OCI-LY1 (cell line): ENCODE data around the gene COBL.

ENCODE experiments used
- H2AFZ ChIP-seq: fragments of 200-600 bp; sonication (generic), shearing (Covaris generic); 2 replicates; pipeline ENCODE4 v1.6.0; 2014; ENCODE audit warnings: antibody characterized with exemption, mild to moderate bottlenecking, low read length
- H3F3A ChIP-seq: fragments of 200-600 bp; sonication (generic), shearing (Covaris generic); 2 replicates; pipeline ENCODE4 v1.6.0; 2014; ENCODE audit warnings: mild to moderate bottlenecking, antibody characterized with exemption, low read length, moderate library complexity; ENCODE audit not compliant: insufficient read depth
- H3K27ac ChIP-seq: fragments of 200-600 bp; sonication (generic); 2 replicates; pipeline ENCODE4 v1.5.1; 2014; ENCODE audit warnings: low read length, mixed run types, mild to moderate bottlenecking, low read depth; ENCODE audit not compliant: poor library complexity, severe bottlenecking
- H3K27me3 ChIP-seq: fragments of 200-600 bp; sonication (generic); 2 replicates; pipeline ENCODE4 v1.6.0; 2014; ENCODE audit warnings: antibody characterized with exemption, mild to moderate bottlenecking, low read length, moderate library complexity; ENCODE audit not compliant: insufficient read depth
- H3K36me3 ChIP-seq: fragments of 200-600 bp; sonication (generic); 2 replicates; pipeline ENCODE4 v1.6.1; 2014; ENCODE audit warnings: mild to moderate bottlenecking, antibody characterized with exemption, low read length, moderate library complexity, mixed read lengths; ENCODE audit not compliant: insufficient read depth
- H3K4me1 ChIP-seq: fragments of 200-600 bp; sonication (generic); 2 replicates; pipeline ENCODE4 v1.5.1; 2014; ENCODE audit warnings: mild to moderate bottlenecking, low read length, moderate library complexity; ENCODE audit not compliant: insufficient read depth, severe bottlenecking
- H3K4me2 ChIP-seq: fragments of 200-600 bp; sonication (generic), shearing (Covaris generic); 2 replicates; pipeline ENCODE4 v1.6.1; 2014; ENCODE audit warnings: low read length
- H3K4me3 ChIP-seq: fragments of 200-600 bp; sonication (generic); 2 replicates; pipeline ENCODE4 v1.5.1; 2014; ENCODE audit warnings: low read length, low read depth, mild to moderate bottlenecking, mixed read lengths; ENCODE audit not compliant: poor library complexity, severe bottlenecking
- H3K79me2 ChIP-seq: fragments of 200-600 bp; shearing (Covaris generic); 2 replicates; pipeline ENCODE4 v1.6.1; 2016; ENCODE audit warnings: mixed run types, low read length, mixed read lengths; ENCODE audit not compliant: insufficient read depth
- H3K9ac ChIP-seq: fragments of 200-600 bp; sonication (generic), shearing (Covaris generic); 2 replicates; pipeline ENCODE4 v1.6.1; 2014; ENCODE audit warnings: mild to moderate bottlenecking, low read length, mixed read lengths
- H3K9me2 ChIP-seq: fragments of 200-600 bp; sonication (generic), shearing (Covaris generic); 2 replicates; pipeline ENCODE4 v1.6.1; 2014; ENCODE audit warnings: low read depth, mild to moderate bottlenecking, low read length, mixed read lengths
- H3K9me3 ChIP-seq: fragments of 200-600 bp; shearing (Covaris generic); 2 replicates; pipeline ENCODE4 v1.6.1; 2014; ENCODE audit warnings: low read length, mixed read lengths
- H4K20me1 ChIP-seq: fragments of 200-600 bp; sonication (generic), shearing (Covaris generic); 2 replicates; pipeline ENCODE4 v1.6.0; 2016; ENCODE audit warnings: mild to moderate bottlenecking, low read length; ENCODE audit not compliant: insufficient read depth
- CTCF ChIP-seq: fragments of 200-600 bp; sonication (generic), shearing (Covaris generic); IDR thresholded peaks from 2 replicates; pipeline ENCODE4 v1.5.1; 2017; ENCODE audit warnings: mild to moderate bottlenecking, antibody characterized with exemption, low read length, moderate library complexity, mixed read lengths
- EZH2 ChIP-seq: fragments of 200-600 bp; sonication (generic), shearing (Covaris generic); IDR thresholded peaks from 2 replicates; pipeline ENCODE4 v1.8.0; 2017; ENCODE audit warnings: borderline replicate concordance, mixed run types, mild to moderate bottlenecking, antibody characterized with exemption, low read length, moderate library complexity, mixed read lengths

Gene COBL

GRCh38 chr7:51249187-51249945 lies 67.2 kb downstream of the COBL start:
- no peak overlapping the region for H3K4me3 ChIP-seq
- no peak overlapping the region for H3K9ac ChIP-seq
- no peaks in the 10 kb centered on the region for H3K4me1 ChIP-seq
- TF ChIP-seq EZH2 = no peak
- TF ChIP-seq CTCF = no peak
- no peak overlapping the region for H2AFZ ChIP-seq
- H3F3A ChIP-seq = no peaks in the 10 kb centered on the region
- H3K79me2 ChIP-seq = no peaks in the 10 kb centered on the region
- no peak overlapping the region for H3K27ac ChIP-seq
- H3K4me2 ChIP-seq = no peak overlapping the region
- no peaks in the 10 kb centered on the region for H4K20me1 ChIP-seq
- no peaks in the 10 kb centered on the region for H3K27me3 ChIP-seq
- H3K36me3 ChIP-seq = no peaks in the 10 kb centered on the region
- no peaks in the 10 kb centered on the region for H3K9me3 ChIP-seq
- no peaks in the 10 kb centered on the region for H3K9me2 ChIP-seq

- H3K9ac ChIP-seq = no peak overlapping the region
- no peaks in the 10 kb centered on the region for H3K79me2 ChIP-seq
- no peaks in the 10 kb centered on the region for H3K9me3 ChIP-seq
- no peak overlapping the region for H3K27ac ChIP-seq
- no peak overlapping the region for H3K4me3 ChIP-seq
- H3K4me1 ChIP-seq = no peaks in the 10 kb centered on the region
- H3F3A ChIP-seq = no peaks in the 10 kb centered on the region
- no peaks in the 10 kb centered on the region for H3K27me3 ChIP-seq
- no peaks in the 10 kb centered on the region for H3K36me3 ChIP-seq
- H3K9me2 ChIP-seq = no peaks in the 10 kb centered on the region
- no peak overlapping the region for H2AFZ ChIP-seq
- TF ChIP-seq CTCF (no peak), EZH2 (no peak)
- H3K4me2 ChIP-seq = no peak overlapping the region
- no peaks in the 10 kb centered on the region for H4K20me1 ChIP-seq
These were observed 70.1 kb downstream of the COBL start for GRCh38 chr7:51246258-51247245.

GRCh38 chr7:51244885-51245284 lies 71.7 kb downstream of the COBL start:
- H3K4me1 ChIP-seq = no peaks in the 10 kb centered on the region
- H3K27ac ChIP-seq = no peak overlapping the region
- no peak overlapping the region for H2AFZ ChIP-seq
- no peaks in the 10 kb centered on the region for H3K9me2 ChIP-seq
- H3F3A ChIP-seq = no peaks in the 10 kb centered on the region
- no peaks in the 10 kb centered on the region for H3K36me3 ChIP-seq
- no peak overlapping the region for H3K4me3 ChIP-seq
- H3K79me2 ChIP-seq = no peaks in the 10 kb centered on the region
- no peaks in the 10 kb centered on the region for H3K27me3 ChIP-seq
- H3K9me3 ChIP-seq = no peaks in the 10 kb centered on the region
- no peak overlapping the region for H3K9ac ChIP-seq
- TF ChIP-seq CTCF (no peak), EZH2 (no peak)
- H4K20me1 ChIP-seq = no peaks in the 10 kb centered on the region
- H3K4me2 ChIP-seq = no peak overlapping the region
